ENCODE data around the gene IGF2R. TPM values are rescaled to one million over a fixed set of nuclear protein-coding genes. Genes with fewer than 3 reads are reported as not detected.

Gene IGF2R
- polyA plus RNA-seq, 1 donor, result 146 TPM

- DNase-seq, result no peak
Observed at GRCh38 chr6:160054271-160054670, 85.4 kb downstream of the IGF2R start.

DNA sequence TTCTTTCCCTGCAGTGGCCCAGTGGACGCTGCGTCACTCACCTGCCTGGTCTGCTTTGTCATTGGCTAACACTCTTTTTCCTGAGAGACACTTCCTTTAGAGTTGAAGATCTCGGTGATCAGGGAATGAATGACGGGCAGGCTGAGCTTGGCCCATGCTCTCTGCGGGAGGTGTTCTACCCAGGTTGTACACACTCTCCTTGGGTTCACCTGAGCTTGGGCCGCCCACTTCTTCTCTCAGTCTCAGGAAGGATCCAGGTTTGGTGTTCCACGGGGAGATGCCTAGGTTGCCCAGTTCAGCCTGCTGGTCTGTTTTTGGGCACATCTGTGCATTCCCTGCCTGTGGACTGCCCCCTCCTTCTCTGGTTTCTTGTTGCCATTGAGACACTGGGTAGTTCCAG is 86.0 kb downstream of the IGF2R start:
- no peak for DNase-seq

GRCh38 chr6:160055378-160055777 is 86.5 kb downstream of the IGF2R start:
- DNase-seq, result no peak

DNA sequence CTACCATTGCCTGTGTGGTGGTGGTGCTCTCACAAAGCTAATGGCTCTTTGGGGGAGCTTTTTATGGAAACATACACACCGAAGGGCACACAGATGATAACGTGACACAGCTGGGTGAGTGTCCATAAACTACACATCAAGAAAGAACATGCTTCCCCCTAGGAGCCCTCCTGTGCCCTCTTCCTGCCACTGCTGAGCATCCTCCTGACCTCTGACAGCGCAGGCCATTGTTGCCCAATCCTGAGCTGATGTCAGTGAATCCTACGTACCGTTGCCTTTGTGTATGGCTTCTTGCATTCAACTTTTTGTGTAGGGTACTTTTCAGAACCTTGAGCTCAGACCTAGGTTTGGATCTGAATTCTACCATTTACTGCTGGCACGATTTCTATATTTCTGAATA is 86.9 kb downstream of the IGF2R start:
- DNase-seq, result no peak

GRCh38 chr6:160057080-160057479 is 88.2 kb downstream of the IGF2R start:
- no peak for DNase-seq

DNA sequence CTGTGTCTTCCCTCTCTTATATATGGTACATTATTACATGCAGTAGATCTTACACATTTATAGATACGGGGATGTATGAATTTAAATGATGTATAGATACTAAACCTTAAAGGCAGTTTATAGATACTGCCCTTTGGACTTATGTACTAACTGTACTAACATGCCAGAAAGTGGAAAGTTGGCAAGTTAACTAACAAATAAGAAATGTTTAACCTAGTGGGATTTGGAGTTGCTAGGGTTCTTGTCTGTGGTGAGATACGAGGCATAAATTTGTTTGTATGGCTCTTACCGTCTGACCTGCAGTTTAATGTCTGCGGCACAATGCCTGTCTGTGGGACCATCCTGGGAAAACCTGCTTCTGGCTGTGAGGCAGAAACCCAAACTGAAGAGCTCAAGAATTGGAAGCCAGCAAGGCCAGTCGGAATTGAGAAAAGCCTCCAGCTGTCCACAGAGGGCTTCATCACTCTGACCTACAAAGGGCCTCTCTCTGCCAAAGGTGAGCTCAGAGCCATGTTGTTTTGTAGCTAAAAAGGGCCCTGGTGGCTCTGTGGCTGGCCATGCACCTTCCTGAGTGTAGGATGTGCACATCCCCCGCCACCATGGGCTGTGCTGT is 89.8 kb downstream of the IGF2R start:
- DNase-seq, result no peak

- no peak for DNase-seq
Observed at GRCh38 chr6:160060221-160060620, 91.3 kb downstream of the IGF2R start.

DNA sequence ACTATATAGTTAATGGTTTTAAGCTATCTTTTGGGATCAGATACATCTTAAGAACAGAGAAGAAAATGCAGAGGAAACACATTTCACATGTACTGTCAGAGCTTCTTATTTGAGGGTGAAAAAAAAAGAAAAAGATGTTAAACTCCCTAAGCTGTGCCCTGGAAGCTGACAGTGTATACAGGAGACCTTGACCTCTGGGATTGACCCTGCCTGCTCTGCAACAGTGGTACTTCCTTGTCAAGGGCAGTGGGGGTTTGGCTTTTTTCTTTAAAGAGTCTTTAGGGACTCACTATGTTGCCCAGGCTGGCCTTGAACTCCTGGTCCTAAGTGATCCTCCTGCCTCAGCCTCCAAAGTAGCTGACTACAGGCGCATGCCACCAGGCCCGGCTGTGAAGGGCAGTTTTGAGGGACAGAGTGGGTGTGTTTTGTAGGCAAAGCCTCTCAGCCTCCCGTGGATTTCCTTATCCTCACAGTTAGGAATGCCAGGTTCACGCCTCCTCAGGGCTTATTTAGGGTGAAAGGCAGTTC is 92.1 kb downstream of the IGF2R start:
- no peak for DNase-seq

- no peak for DNase-seq
Observed at GRCh38 chr6:160063771-160064413, 95.0 kb downstream of the IGF2R start.

GRCh38 chr6:160065200-160065599 is 96.3 kb downstream of the IGF2R start:
- no peak for DNase-seq

GRCh38 chr6:160067564-160067963 is 98.7 kb downstream of the IGF2R start:
- no peak for DNase-seq

DNA sequence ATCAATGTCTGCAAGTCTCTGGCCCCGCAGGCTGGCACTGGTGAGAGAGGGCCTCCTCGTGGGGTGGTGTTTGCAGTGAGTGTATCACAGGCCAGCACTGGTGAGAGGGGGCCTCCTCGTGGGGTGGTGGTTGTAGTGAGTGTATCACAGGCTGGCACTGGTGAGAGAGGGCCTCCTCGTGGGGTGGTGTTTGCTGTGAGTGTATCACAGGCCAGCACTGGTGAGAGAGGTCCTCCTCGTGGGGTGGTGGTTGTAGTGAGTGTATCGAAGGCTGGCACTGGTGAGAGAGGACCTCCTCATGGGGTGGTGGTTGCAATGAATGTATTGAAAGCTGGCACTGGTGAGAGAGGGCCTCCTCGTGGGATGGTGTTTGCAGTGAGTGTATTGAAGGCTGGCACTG is 99.5 kb downstream of the IGF2R start:
- no peak for DNase-seq

DNA sequence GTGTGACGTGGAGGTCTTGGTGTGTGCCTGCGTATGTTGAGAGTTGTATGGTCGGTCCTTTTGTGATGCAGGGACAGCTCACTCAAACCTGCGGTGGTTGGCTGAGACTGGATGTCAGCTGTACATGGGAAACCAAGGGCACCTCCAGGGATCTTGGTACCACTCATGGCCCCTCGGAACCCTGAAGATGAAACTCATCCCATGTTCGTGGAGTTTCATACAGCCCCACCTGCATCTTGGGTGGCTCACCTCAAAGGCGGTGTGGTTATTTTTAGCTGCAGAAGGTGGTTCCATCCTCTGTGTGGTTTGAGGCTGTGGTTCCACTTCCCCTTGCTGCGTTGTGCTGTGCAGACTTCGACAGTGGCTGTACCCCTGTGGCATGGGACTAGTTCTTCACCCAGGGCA is 100.2 kb downstream of the IGF2R start:
- no peak for DNase-seq

- no peak for DNase-seq
Observed at GRCh38 chr6:160069459-160069858, 100.6 kb downstream of the IGF2R start.

GRCh38 chr6:160070427-160070826 is 101.5 kb downstream of the IGF2R start:
- no peak for DNase-seq

GRCh38 chr6:160070831-160071230 is 101.9 kb downstream of the IGF2R start:
- no peak for DNase-seq

- no peak for DNase-seq
Observed at GRCh38 chr6:160071805-160072690, 103.2 kb downstream of the IGF2R start.

GRCh38 chr6:160073272-160073671 is 104.4 kb downstream of the IGF2R start:
- no peak for DNase-seq

GRCh38 chr6:160076009-160076408 is 107.1 kb downstream of the IGF2R start:
- DNase-seq, result no peak

GRCh38 chr6:160077024-160077423 is 108.1 kb downstream of the IGF2R start:
- DNase-seq, result no peak

DNA sequence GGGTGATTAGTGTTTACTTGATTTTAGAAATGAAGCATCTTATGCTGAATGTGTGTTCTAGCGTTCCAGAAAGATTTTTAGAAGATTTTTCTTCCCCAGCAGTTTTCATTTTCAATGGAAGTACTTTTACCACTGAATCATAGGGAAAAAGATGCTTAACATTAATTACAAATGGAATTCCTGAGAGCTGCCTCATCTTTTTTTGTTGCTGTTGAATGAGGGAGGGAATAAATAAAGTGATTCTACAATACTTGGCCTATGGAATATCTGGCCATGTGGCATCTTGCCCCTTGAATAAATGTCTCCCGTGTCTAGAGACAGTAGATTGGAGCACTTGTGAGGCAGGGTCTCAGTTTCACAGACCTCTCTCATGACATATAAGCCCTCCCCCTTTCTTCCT is 108.6 kb downstream of the IGF2R start:
- no peak for DNase-seq

GRCh38 chr6:160078883-160079685 is 110.2 kb downstream of the IGF2R start:
- no peak for DNase-seq

GRCh38 chr6:160079686-160080043 is 110.8 kb downstream of the IGF2R start:
- DNase-seq, result no peak
